NT2/D1 (cell line): Measurements from ENCODE around the gene CD200R1L.
"Not testable (repeated sequence)": the region's sequence is repeated elsewhere in the genome, so short reads cannot be mapped to it uniquely, and the experiment has no call there.

Experiments
- SUZ12 ChIP-seq: IDR thresholded peaks from 2 replicates; pipeline ENCODE4 v1.6.1; 2011; ENCODE audit not compliant: insufficient read length, insufficient read depth; ENCODE audit errors: extremely low read depth
- YY1 ChIP-seq: IDR thresholded peaks from 2 replicates; pipeline ENCODE4 v1.6.1; 2011; ENCODE audit not compliant: insufficient read length, insufficient read depth

DNA sequence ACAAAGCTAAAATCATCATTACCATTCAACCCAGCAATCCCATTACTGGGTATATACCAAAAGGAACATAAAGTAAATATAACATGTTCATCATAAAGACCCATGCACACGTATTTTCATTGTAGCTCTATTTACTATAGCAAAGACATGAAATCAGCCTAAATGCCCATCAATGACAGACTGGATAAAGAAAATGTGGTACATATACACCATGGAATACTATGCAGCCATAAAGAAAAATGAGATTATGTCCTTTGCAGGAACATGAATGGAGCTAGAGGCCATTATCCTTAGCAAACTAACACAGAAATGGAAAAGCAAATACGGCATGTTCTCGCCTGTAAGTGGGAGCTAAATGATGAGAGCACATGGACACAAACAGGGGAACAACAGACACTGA, 8.4 kb upstream of the CD200R1L start:
- not testable (repeated sequence) for TF ChIP-seq YY1, SUZ12
